Glutamatergic neuron (in vitro differentiated cells): ENCODE measurements around the gene ZNF48. TPM values are rescaled to one million over a fixed set of nuclear protein-coding genes. Genes with fewer than 3 reads are reported as not detected.
A peak's percentile ranks its signal among the peaks of the same experiment; 100 is the strongest.

Experiments used
- DNase-seq: peaks from one replicate; pipeline ENCODE4 v3.0.0; 2022
- H3K27ac Mint-ChIP-seq: one replicate; pipeline ENCODE4 v1.8.0; 2020; ENCODE audit warnings: mild to moderate bottlenecking, mixed read lengths, inconsistent platforms; ENCODE audit not compliant: unreplicated experiment
- H3K27me3 Mint-ChIP-seq: one replicate; pipeline ENCODE4 v1.8.0; 2020; ENCODE audit warnings: mild to moderate bottlenecking, moderate library complexity, mixed read lengths, inconsistent platforms; ENCODE audit not compliant: unreplicated experiment
- H3K36me3 Mint-ChIP-seq: one replicate; pipeline ENCODE4 v1.8.0; 2020; ENCODE audit warnings: mild to moderate bottlenecking, mixed read lengths, inconsistent platforms; ENCODE audit not compliant: unreplicated experiment
- H3K4me1 Mint-ChIP-seq: one replicate; pipeline ENCODE4 v1.8.0; 2020; ENCODE audit warnings: mild to moderate bottlenecking, low read depth, mixed read lengths, inconsistent platforms; ENCODE audit not compliant: unreplicated experiment
- H3K4me3 Mint-ChIP-seq: one replicate; pipeline ENCODE4 v1.8.0; 2020; ENCODE audit warnings: mild to moderate bottlenecking, mixed read lengths, inconsistent platforms; ENCODE audit not compliant: unreplicated experiment
- H3K9me3 Mint-ChIP-seq: one replicate; pipeline ENCODE4 v1.8.0; 2020; ENCODE audit warnings: mild to moderate bottlenecking, moderate library complexity, mixed read lengths, inconsistent platforms; ENCODE audit not compliant: unreplicated experiment
- CTCF ChIP-seq: fragments of 200-600 bp; sonication (generic); IDR thresholded peaks from one replicate; pipeline ENCODE4 v1.5.0; 2021; ENCODE audit not compliant: partially characterized antibody, unreplicated experiment
- total RNA-seq: library from RNA; stranded (reverse); fragmentation: NEBNext Ultra II Directional; extraction: Animal tissue kit (Norgen Biotek cat#: 25700); gene quantifications from one replicate; pipeline ENCODE4 v1.2.1, GENCODE V29; 2021; ENCODE audit not compliant: unreplicated experiment

The ZNF48 gene
- total RNA-seq, 1 donor from 2014 or later = 74.7 TPM

- Mint-ChIP-seq H3K4me3 (peak overlapping the region; percentile 97), H3K27me3 (peaks cover 12% of the 10 kb centered on the region), H3K4me1 (peaks cover 15% of the 10 kb centered on the region), H3K9me3 (peaks cover 14% of the 10 kb centered on the region), H3K27ac (peak overlapping the region; percentile 17), H3K36me3 (no peaks in the 10 kb centered on the region)
- TF ChIP-seq CTCF = no peak
- no peak for DNase-seq
Measured at GRCh38 chr16:30353438-30354129, 41.6 kb upstream of the ZNF48 start.

- peak; percentile 66 for DNase-seq
- TF ChIP-seq CTCF = no peak
- no peaks in the 10 kb centered on the region for H3K36me3 Mint-ChIP-seq
- peaks cover 15% of the 10 kb centered on the region for H3K4me1 Mint-ChIP-seq
- H3K4me3 Mint-ChIP-seq = peak overlapping the region; percentile 97
- H3K27ac Mint-ChIP-seq = peak overlapping the region; percentile 94
- H3K27me3 Mint-ChIP-seq = peaks cover 12% of the 10 kb centered on the region
- H3K9me3 Mint-ChIP-seq = peaks cover 14% of the 10 kb centered on the region
Measured at GRCh38 chr16:30354423-30355143, 40.6 kb upstream of the ZNF48 start.

GRCh38 chr16:30355144-30355953 is 39.9 kb upstream of the ZNF48 start, which contains the start of gene CD2BP2:
Gene CD2BP2, minus strand, starts transcription at chr16:30355308. Its CDS starts 627 bp downstream, at chr16:30354681.
- Mint-ChIP-seq H3K4me1 (peaks cover 15% of the 10 kb centered on the region), H3K36me3 (no peaks in the 10 kb centered on the region), H3K9me3 (peaks cover 15% of the 10 kb centered on the region), H3K27ac (peak within 1 kb of the TSS; percentile 94), H3K4me3 (peak within 1 kb of the TSS; percentile 97), H3K27me3 (peaks cover 15% of the 10 kb centered on the region)
- TF ChIP-seq CTCF = no peak
- DNase-seq = peak; percentile 90

GRCh38 chr16:30355954-30356308 is 39.3 kb upstream of the ZNF48 start:
- Mint-ChIP-seq H3K36me3 (no peaks in the 10 kb centered on the region), H3K27me3 (peaks cover 15% of the 10 kb centered on the region), H3K9me3 (peaks cover 17% of the 10 kb centered on the region), H3K27ac (peak overlapping the region; percentile 94), H3K4me3 (peak overlapping the region; percentile 97), H3K4me1 (peaks cover 15% of the 10 kb centered on the region)
- TF ChIP-seq CTCF = no peak
- DNase-seq = no peak
